Activated CD4-positive, alpha-beta T cell treated with anti-CD3 and anti-CD28 coated beads, Interleukin-2, amount 50 U/mL, for 4 hours (primary cell): ENCODE data around the gene MAP2K5.

ENCODE experiments used
- DNase-seq, 2 experiments: peaks; one replicate each; pipeline ENCODE4 v3.0.0-alpha.2; 2020

Gene MAP2K5

GRCh38 chr15:67765701-67766100 is 223.2 kb downstream of the MAP2K5 start:
- no peak for DNase-seq

- no peak for DNase-seq
Observed at GRCh38 chr15:67766968-67767367, 224.5 kb downstream of the MAP2K5 start.

- DNase-seq: no peak
Observed at GRCh38 chr15:67768313-67768977, 225.9 kb downstream of the MAP2K5 start.

- no peak for DNase-seq
Observed at GRCh38 chr15:67769497-67770357, 227.2 kb downstream of the MAP2K5 start.

- DNase-seq: no peak
Observed at GRCh38 chr15:67770358-67770628, 227.8 kb downstream of the MAP2K5 start.

- DNase-seq: no peak
Observed at GRCh38 chr15:67771189-67771800, 228.8 kb downstream of the MAP2K5 start.

GRCh38 chr15:67774626-67775025 is 232.1 kb downstream of the MAP2K5 start:
- no peak for DNase-seq

GRCh38 chr15:67775250-67775649 is 232.7 kb downstream of the MAP2K5 start:
- no peak for DNase-seq

GRCh38 chr15:67775998-67776397 is 233.5 kb downstream of the MAP2K5 start:
- no peak for DNase-seq

GRCh38 chr15:67776600-67776999 is 234.1 kb downstream of the MAP2K5 start:
- DNase-seq: no peak

- no peak for DNase-seq
Observed at GRCh38 chr15:67777071-67777470, 234.6 kb downstream of the MAP2K5 start.

- DNase-seq: no peak
Observed at GRCh38 chr15:67777773-67778172, 235.3 kb downstream of the MAP2K5 start.

- DNase-seq: no peak
Observed at GRCh38 chr15:67778968-67779548, 236.6 kb downstream of the MAP2K5 start.

GRCh38 chr15:67779549-67780111 is 237.1 kb downstream of the MAP2K5 start:
- no peak for DNase-seq

GRCh38 chr15:67781061-67781460 is 238.6 kb downstream of the MAP2K5 start:
- DNase-seq: no peak

GRCh38 chr15:67781907-67782690 is 239.6 kb downstream of the MAP2K5 start:
- no peak for DNase-seq

- no peak for DNase-seq
Observed at GRCh38 chr15:67782691-67782991, 240.1 kb downstream of the MAP2K5 start.

GRCh38 chr15:67783303-67783702 is 240.8 kb downstream of the MAP2K5 start:
- peak; percentile 19 to 32 for DNase-seq

- no peak for DNase-seq
Observed at GRCh38 chr15:67784090-67784781, 241.7 kb downstream of the MAP2K5 start.

GRCh38 chr15:67784856-67785430 is 242.4 kb downstream of the MAP2K5 start:
- no peak for DNase-seq

- no peak for DNase-seq
Observed at GRCh38 chr15:67785431-67785830, 242.9 kb downstream of the MAP2K5 start.

- DNase-seq: no peak
Observed at GRCh38 chr15:67786646-67787045, 244.1 kb downstream of the MAP2K5 start.
